ENCODE results near the gene SLC38A10. TPM values are rescaled to one million over a fixed set of nuclear protein-coding genes. Genes with fewer than 3 reads are reported as not detected.

Gene SLC38A10
- total and polyA plus RNA-seq, 2 of the 13 experiments (the other 11 are each of a cell fraction or from before 2014, with no cell fraction given), result 23.4 to 55.8 TPM

- TF ChIP-seq, protein P1, sequence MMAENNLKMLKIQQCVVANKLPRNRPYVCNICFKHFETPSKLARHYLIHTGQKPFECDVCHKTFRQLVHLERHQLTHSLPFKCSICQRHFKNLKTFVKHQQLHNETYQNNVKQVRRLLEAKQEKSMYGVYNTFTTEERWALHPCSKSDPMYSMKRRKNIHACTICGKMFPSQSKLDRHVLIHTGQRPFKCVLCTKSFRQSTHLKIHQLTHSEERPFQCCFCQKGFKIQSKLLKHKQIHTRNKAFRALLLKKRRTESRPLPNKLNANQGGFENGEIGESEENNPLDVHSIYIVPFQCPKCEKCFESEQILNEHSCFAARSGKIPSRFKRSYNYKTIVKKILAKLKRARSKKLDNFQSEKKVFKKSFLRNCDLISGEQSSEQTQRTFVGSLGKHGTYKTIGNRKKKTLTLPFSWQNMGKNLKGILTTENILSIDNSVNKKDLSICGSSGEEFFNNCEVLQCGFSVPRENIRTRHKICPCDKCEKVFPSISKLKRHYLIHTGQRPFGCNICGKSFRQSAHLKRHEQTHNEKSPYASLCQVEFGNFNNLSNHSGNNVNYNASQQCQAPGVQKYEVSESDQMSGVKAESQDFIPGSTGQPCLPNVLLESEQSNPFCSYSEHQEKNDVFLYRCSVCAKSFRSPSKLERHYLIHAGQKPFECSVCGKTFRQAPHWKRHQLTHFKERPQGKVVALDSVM (CRISPR knock-in tag; IDR thresholded peaks at IDR 0.05), result no peak
- TF ChIP-seq AKAP8 (CRISPR knock-in tag; IDR thresholded peaks at IDR 0.05) (peak; percentile 54; the same call in 1 of the 2 replicates), AHR (CRISPR knock-in tag; IDR thresholded peaks at IDR 0.05) (peak; percentile 90; the same call in 1 of the 2 replicates), ZNF766 (CRISPR knock-in tag; IDR thresholded peaks at IDR 0.05; ENCODE audit: borderline replicate concordance) (peak; percentile 65), ZNF430 (CRISPR knock-in tag; IDR thresholded peaks at IDR 0.05) (peak; percentile 98), NR1H2 (CRISPR knock-in tag; IDR thresholded peaks at IDR 0.05; ENCODE audit: borderline replicate concordance, low read depth) (no peak), TFDP2 (CRISPR knock-in tag; IDR thresholded peaks at IDR 0.05) (peak; percentile 99), FOXK2 (IDR thresholded peaks at IDR 0.05) (peak; percentile 24; the same call in 1 of the 2 replicates)
- TF ChIP-seq, protein P2, sequence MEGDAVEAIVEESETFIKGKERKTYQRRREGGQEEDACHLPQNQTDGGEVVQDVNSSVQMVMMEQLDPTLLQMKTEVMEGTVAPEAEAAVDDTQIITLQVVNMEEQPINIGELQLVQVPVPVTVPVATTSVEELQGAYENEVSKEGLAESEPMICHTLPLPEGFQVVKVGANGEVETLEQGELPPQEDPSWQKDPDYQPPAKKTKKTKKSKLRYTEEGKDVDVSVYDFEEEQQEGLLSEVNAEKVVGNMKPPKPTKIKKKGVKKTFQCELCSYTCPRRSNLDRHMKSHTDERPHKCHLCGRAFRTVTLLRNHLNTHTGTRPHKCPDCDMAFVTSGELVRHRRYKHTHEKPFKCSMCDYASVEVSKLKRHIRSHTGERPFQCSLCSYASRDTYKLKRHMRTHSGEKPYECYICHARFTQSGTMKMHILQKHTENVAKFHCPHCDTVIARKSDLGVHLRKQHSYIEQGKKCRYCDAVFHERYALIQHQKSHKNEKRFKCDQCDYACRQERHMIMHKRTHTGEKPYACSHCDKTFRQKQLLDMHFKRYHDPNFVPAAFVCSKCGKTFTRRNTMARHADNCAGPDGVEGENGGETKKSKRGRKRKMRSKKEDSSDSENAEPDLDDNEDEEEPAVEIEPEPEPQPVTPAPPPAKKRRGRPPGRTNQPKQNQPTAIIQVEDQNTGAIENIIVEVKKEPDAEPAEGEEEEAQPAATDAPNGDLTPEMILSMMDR (CRISPR knock-in tag; IDR thresholded peaks at IDR 0.05), result 0 out of 2 replicates have a peak, but pooled peaks have one; percentile 14
- TF ChIP-seq, protein P3, sequence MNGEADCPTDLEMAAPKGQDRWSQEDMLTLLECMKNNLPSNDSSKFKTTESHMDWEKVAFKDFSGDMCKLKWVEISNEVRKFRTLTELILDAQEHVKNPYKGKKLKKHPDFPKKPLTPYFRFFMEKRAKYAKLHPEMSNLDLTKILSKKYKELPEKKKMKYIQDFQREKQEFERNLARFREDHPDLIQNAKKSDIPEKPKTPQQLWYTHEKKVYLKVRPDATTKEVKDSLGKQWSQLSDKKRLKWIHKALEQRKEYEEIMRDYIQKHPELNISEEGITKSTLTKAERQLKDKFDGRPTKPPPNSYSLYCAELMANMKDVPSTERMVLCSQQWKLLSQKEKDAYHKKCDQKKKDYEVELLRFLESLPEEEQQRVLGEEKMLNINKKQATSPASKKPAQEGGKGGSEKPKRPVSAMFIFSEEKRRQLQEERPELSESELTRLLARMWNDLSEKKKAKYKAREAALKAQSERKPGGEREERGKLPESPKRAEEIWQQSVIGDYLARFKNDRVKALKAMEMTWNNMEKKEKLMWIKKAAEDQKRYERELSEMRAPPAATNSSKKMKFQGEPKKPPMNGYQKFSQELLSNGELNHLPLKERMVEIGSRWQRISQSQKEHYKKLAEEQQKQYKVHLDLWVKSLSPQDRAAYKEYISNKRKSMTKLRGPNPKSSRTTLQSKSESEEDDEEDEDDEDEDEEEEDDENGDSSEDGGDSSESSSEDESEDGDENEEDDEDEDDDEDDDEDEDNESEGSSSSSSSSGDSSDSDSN (CRISPR knock-in tag; IDR thresholded peaks at IDR 0.05), result peak; percentile 75
These were observed 72.0 kb downstream of the SLC38A10 start, which contains the start of gene CEP131 (continued) for GRCh38 chr17:81222906-81223761.

Data from HepG2 (cell line).